ENCODE measurements around the gene ACVRL1.

The ACVRL1 gene

GRCh38 chr12:51971679-51972421 is 64.5 kb downstream of the ACVRL1 start:
- DNase-seq, result no peak

DNA sequence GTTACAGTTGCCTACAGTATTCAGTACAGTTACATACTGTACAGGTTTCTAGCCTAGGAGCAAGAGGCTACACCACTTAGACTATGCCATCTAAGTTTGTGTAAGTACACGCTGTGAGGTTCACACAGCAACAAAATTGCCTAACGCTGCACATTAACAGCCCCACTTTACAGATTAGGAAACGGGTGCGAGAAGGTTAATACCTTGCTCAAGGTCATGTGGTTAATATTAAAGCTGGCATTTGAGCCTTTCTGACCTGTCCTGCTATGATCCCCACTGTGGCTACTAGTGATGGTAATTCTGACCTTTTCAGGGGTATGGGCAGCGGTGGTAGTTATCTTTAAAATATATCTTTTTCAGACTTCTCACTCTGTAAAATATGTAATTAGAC is 65.1 kb downstream of the ACVRL1 start:
- DNase-seq, result no peak

DNA sequence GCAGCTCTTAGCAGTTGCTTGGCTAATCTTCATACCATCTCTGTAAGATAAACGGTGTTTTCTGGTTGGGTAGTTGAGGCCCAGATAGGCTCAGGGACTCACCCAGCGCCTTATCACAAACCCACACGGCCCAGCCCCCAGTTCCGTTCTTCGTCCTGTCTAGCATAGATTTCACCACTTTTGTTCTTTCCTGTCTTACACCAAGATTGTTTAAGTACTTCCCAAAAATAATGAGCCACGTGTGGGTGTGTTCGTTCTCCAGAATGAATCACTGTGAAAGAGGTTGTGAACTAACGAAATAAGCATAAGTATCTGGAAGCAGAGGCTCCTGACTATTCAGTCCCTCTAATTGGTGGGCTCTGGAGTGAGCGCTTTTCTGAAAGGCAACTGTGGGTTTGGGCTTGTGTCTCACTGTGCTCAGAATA is 65.6 kb downstream of the ACVRL1 start:
- DNase-seq, result no peak
